ENCODE data around the gene NR5A2.

- TF ChIP-seq CTCF (conservative IDR thresholded peaks at IDR 0.05) (no peak), EZH2 (IDR thresholded peaks at IDR 0.05; ENCODE audit: low read depth) (no peak)
These were observed 154.4 kb downstream of the NR5A2 start for GRCh38 chr1:200181861-200182260.

Measured in PC-9 (cell line).